GM23338 (cell line): ENCODE results near the gene ALX3. TPM values are rescaled to one million over a fixed set of nuclear protein-coding genes. Genes with fewer than 3 reads are reported as not detected.

Experiments used
- ATAC-seq: fragments of 200-7000 bp; cut with Tn5 transposase; 3 replicates; pipeline ENCODE4 v1.9.1; 2020
- DNase-seq: peaks from one replicate; pipeline ENCODE4 v3.0.0-alpha.2; 2015; ENCODE audit warnings: low spot score
- H2AFZ ChIP-seq: fragments of 200-600 bp; sonication (generic); 2 replicates; pipeline ENCODE4 v1.8.0; 2016; ENCODE audit warnings: antibody characterized with exemption, mild to moderate bottlenecking, moderate library complexity
- H3F3A ChIP-seq: fragments of 200-600 bp; sonication (generic); replicated peaks from 2 replicates; pipeline ENCODE4 v1.8.0; 2017; ENCODE audit warnings: antibody characterized with exemption, mixed run types, low read depth
- H3K27ac ChIP-seq: fragments of 200-600 bp; sonication (generic); 2 replicates; pipeline ENCODE4 v1.6.1; 2016; ENCODE audit warnings: low read depth
- H3K27me3 ChIP-seq: fragments of 200-600 bp; sonication (generic); 2 replicates; pipeline ENCODE4 v1.8.0; 2016; ENCODE audit warnings: mild to moderate bottlenecking, mixed run types, moderate library complexity; ENCODE audit not compliant: insufficient read depth
- H3K36me3 ChIP-seq: fragments of 200-600 bp; sonication (generic); 2 replicates; pipeline ENCODE4 v1.8.0; 2016; ENCODE audit warnings: mild to moderate bottlenecking; ENCODE audit not compliant: insufficient read depth
- H3K4me1 ChIP-seq: fragments of 200-600 bp; sonication (generic); 2 replicates; pipeline ENCODE4 v1.8.0; 2016; ENCODE audit warnings: mild to moderate bottlenecking, moderate library complexity; ENCODE audit not compliant: insufficient read depth
- H3K4me2 ChIP-seq: fragments of 200-600 bp; sonication (generic); 2 replicates; pipeline ENCODE4 v1.7.1; 2017; ENCODE audit warnings: mixed run types
- H3K4me3 ChIP-seq: fragments of 200-600 bp; sonication (generic); 2 replicates; pipeline ENCODE4 v1.6.1; 2016; ENCODE audit warnings: mixed run types
- H3K79me2 ChIP-seq: fragments of 200-600 bp; sonication (generic); replicated peaks from 2 replicates; pipeline ENCODE4 v1.8.0; 2017; ENCODE audit warnings: mild to moderate bottlenecking; ENCODE audit not compliant: insufficient read depth
- H3K9me2 ChIP-seq: fragments of 200-600 bp; sonication (generic); 2 replicates; pipeline ENCODE4 v1.8.0; 2017; ENCODE audit not compliant: insufficient read depth
- H4K20me1 ChIP-seq: fragments of 200-600 bp; sonication (generic); replicated peaks from 2 replicates; pipeline ENCODE4 v1.8.0; 2017; ENCODE audit warnings: mild to moderate bottlenecking; ENCODE audit not compliant: insufficient read depth
- H3K27ac Mint-ChIP-seq: 2 replicates; pipeline ENCODE4 v1.8.0; 2020; ENCODE audit warnings: inconsistent platforms, mild to moderate bottlenecking, moderate library complexity, mixed read lengths
- H3K27me3 Mint-ChIP-seq: 3 replicates; pipeline ENCODE4 v1.8.0; 2022; ENCODE audit warnings: low read depth, mild to moderate bottlenecking, moderate library complexity, mixed read lengths, inconsistent platforms; ENCODE audit not compliant: insufficient read depth, poor library complexity
- H3K36me3 Mint-ChIP-seq: 3 replicates; pipeline ENCODE4 v1.8.0; 2021; ENCODE audit warnings: low read depth, mild to moderate bottlenecking, inconsistent platforms, moderate library complexity, mixed read lengths
- H3K4me1 Mint-ChIP-seq: 3 replicates; pipeline ENCODE4 v1.8.0; 2020; ENCODE audit warnings: mild to moderate bottlenecking, inconsistent platforms, mixed read lengths
- H3K4me3 Mint-ChIP-seq: 3 replicates; pipeline ENCODE4 v1.8.0; 2021; ENCODE audit warnings: moderate library complexity, mild to moderate bottlenecking, inconsistent platforms, mixed read lengths
- H3K9me3 Mint-ChIP-seq: 3 replicates; pipeline ENCODE4 v1.8.0; 2020; ENCODE audit warnings: moderate library complexity, mild to moderate bottlenecking, inconsistent platforms, mixed read lengths
- CTCF ChIP-seq, 2 experiments: fragments of 200-600 bp in 1 of 2; sonication (generic) in 1 of 2; conservative IDR thresholded peaks; 2 replicates each; pipeline versions ENCODE4 v1.5.1 to v1.6.1; 2016 to 2017; ENCODE audit warnings: antibody characterized with exemption in 2 of 2, low read depth in 2 of 2, mild to moderate bottlenecking in 2 of 2, moderate library complexity in 1 of 2
- ETS1 ChIP-seq: IDR thresholded peaks from 2 replicates; pipeline ENCODE4 v1.6.1; 2016; ENCODE audit warnings: antibody characterized with exemption
- JUNB ChIP-seq: IDR thresholded peaks from one replicate; pipeline ENCODE4 v1.6.1; 2016; ENCODE audit warnings: antibody characterized with exemption; ENCODE audit not compliant: unreplicated experiment
- NANOG ChIP-seq: IDR thresholded peaks from 2 replicates; pipeline ENCODE4 v1.6.1; 2016; ENCODE audit warnings: antibody characterized with exemption, borderline replicate concordance
- STAT1 ChIP-seq: IDR thresholded peaks from one replicate; pipeline ENCODE4 v1.6.1; 2016; ENCODE audit warnings: antibody characterized with exemption; ENCODE audit not compliant: unreplicated experiment
- ZNF114 ChIP-seq: fragments of 250-450 bp; sonication (Bioruptor Pico); IDR thresholded peaks from 2 replicates; pipeline ENCODE4 v1.5.0; 2020; ENCODE audit warnings: mild to moderate bottlenecking, moderate library complexity
- ZNF331 ChIP-seq: fragments of 250-450 bp; sonication (Bioruptor Pico); IDR thresholded peaks from 2 replicates; pipeline ENCODE4 v1.5.0; 2020; ENCODE audit warnings: low read depth, mild to moderate bottlenecking, moderate library complexity
- ZNF462 ChIP-seq: fragments of 250-450 bp; sonication (Bioruptor Pico); IDR thresholded peaks from 2 replicates; pipeline ENCODE4 v1.5.0; 2020; ENCODE audit warnings: mild to moderate bottlenecking, moderate library complexity
- polyA plus RNA-seq: library from polyadenylated mRNA; unstranded; fragments of >200 nt; fragmentation: Nextera tagmentation; extraction: Ambion mirVana; gene quantifications from 2 replicates; pipeline ENCODE4 v1.2.1, GENCODE V29; 2016
- total RNA-seq: library from RNA; depleted of rRNA; stranded (reverse); fragments of >200 nt; shearing (Covaris generic); gene quantifications from 2 replicates; pipeline ENCODE4 v1.2.3, GENCODE V29; 2014

Gene ALX3
- total and polyA plus RNA-seq, 2 experiments from 2014 or later: not detected

- TF ChIP-seq ZNF462 (CRISPR knock-in tag) (no peak), CTCF (conservative IDR thresholded peaks at IDR 0.05; ENCODE audit: low read depth in 2 of 2) (no peak), ETS1 (no peak)
These were observed 6.5 kb upstream of the ALX3 start (continued) for GRCh38 chr1:110076789-110077500.

- ATAC-seq: no peak
These were observed 3.7 kb upstream of the ALX3 start for GRCh38 chr1:110074166-110074565.

More at GRCh38 chr1:110074166-110074565, 3.7 kb upstream of the ALX3 start:
- Mint-ChIP-seq H3K27me3 (peaks cover 73% of the 10 kb centered on the region), H3K36me3 (no peaks in the 10 kb centered on the region), H3K4me3 (no peak overlapping the region), H3K27ac (no peak overlapping the region), H3K4me1 (peaks cover 7% of the 10 kb centered on the region), H3K9me3 (no peaks in the 10 kb centered on the region)
- no peak for DNase-seq
- TF ChIP-seq JUNB (no peak), NANOG (no peak), STAT1 (no peak), ZNF114 (no peak), ZNF331 (CRISPR knock-in tag) (no peak)
- Histone ChIP-seq H3K27me3 (peaks cover 76% of the 10 kb centered on the region), H4K20me1 (no peaks in the 10 kb centered on the region; the same call in 1 of the 2 replicates), H3K4me3 (no peak overlapping the region), H2AFZ (no peak overlapping the region), H3K9me2 (no peaks in the 10 kb centered on the region), H3K4me2 (no peak overlapping the region), H3F3A (no peaks in the 10 kb centered on the region), H3K27ac (no peak overlapping the region), H3K4me1 (peaks cover 16% of the 10 kb centered on the region), H3K79me2 (no peaks in the 10 kb centered on the region), H3K36me3 (no peaks in the 10 kb centered on the region)
